Thyroid gland (tissue), 4 donors: ENCODE data around the gene WLS.

Experiments used
- POLR2A ChIP-seq, 2 donors: fragments of 450-650 bp; IDR thresholded peaks; one replicate each; pipeline ENCODE4 v1.6.1; 2017; ENCODE audit warnings: antibody characterized with exemption in 2 of 2, mild to moderate bottlenecking in 2 of 2, moderate library complexity in 1 of 2
- TF ChIP-seq, protein P1 (sequence below), 6 experiments: fragments of 200-600 bp in 3 of 6; fragments of 450-650 bp in 3 of 6; sonication (generic) in 3 of 6; IDR thresholded peaks; one replicate each; pipeline ENCODE4 v1.5.1; 2016 to 2019; ENCODE audit warnings: antibody characterized with exemption in 6 of 6, mild to moderate bottlenecking in 2 of 6, inconsistent platforms in 1 of 6, moderate library complexity in 1 of 6

DNA sequence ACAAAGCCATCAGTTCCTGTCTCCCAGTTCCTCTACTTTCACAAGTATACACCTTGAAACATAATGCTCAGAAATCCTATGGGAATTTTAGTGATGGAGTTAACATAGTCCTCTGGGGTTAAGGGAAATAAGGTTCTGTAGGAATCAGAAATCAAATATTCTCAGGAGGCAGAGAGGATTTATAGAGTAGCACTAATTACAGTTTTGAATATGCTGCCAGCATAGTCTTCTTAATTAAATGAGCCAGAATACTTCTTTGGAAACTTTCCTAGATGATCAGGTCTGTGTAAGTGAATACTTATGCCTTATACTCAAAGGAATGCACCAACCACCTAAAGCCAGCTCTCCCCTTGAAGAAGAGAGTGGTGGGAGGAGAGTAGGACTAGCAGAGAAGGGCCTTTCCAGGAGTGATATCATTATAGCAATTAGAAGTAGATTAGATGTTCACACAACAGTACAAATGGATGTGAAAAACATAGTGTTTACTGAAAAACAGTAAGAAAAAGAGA, 150.5 kb downstream of the WLS start:
- TF ChIP-seq, protein P1, sequence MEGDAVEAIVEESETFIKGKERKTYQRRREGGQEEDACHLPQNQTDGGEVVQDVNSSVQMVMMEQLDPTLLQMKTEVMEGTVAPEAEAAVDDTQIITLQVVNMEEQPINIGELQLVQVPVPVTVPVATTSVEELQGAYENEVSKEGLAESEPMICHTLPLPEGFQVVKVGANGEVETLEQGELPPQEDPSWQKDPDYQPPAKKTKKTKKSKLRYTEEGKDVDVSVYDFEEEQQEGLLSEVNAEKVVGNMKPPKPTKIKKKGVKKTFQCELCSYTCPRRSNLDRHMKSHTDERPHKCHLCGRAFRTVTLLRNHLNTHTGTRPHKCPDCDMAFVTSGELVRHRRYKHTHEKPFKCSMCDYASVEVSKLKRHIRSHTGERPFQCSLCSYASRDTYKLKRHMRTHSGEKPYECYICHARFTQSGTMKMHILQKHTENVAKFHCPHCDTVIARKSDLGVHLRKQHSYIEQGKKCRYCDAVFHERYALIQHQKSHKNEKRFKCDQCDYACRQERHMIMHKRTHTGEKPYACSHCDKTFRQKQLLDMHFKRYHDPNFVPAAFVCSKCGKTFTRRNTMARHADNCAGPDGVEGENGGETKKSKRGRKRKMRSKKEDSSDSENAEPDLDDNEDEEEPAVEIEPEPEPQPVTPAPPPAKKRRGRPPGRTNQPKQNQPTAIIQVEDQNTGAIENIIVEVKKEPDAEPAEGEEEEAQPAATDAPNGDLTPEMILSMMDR (IDR thresholded peaks at IDR 0.05): no peak
- no peak for TF ChIP-seq POLR2A (IDR thresholded peaks at IDR 0.05)
